Inflammatory macrophage treated with lipopolysaccharide for 4 hours (primary cell): ENCODE results near the gene GSTO2.
A peak's percentile ranks its signal among the peaks of the same experiment; 100 is the strongest.
"Not testable (repeated sequence)": the region's sequence is repeated elsewhere in the genome, so short reads cannot be mapped to it uniquely, and the experiment has no call there.

Source experiments
- DNase-seq: peaks from one replicate; pipeline ENCODE4 v3.0.0-alpha.2; 2020

Gene GSTO2

DNA sequence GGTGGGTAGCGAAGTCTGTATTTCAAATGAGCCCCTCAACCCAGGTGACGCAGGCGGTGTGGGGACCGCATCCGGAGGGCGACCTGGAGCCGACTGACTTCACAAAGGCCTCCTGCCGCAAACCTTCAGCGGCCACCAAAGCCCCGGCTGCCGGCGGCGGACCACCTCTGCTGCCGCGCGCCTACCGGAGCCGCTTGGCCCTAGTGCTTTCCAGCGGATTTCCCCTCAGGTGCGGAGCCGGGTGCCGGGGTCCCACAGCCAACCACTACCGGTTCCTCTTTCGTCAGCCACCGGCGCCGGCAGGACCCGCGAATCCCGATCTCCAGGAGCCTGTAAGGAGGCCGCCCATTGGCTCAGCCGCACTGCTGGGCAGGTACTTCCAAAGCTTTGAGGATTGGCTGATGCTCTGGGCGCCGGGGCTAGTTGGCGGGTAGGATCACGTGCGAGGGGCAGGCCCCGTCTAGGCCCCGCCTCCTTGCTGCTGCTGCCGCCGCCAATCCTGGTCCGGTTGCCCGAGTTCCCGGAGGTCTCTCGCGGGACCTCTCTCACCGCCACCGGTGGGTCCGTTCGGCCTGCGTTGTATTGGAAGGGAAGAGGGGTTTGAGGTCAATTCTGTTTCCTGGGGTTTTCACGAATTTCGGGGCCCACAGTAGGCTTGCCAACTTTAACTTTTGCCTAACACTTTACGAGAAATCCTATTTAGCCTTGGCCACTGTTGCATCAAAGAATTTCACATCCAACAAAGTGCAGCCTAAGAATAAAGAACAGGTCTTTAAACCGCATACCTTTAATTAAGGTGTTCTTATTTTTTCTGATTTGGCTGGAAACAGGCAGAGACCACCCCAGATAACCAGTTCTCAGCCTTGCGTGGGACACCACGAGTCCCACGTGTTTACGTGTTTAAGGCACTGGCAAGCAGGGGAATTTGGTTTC is at the start of gene GSTO2:
TSS of gene GSTO2 (plus strand) at position 472 of the 933 bp plus-strand sequence. CDS start 5,732 bp downstream, outside the sequence.
- DNase-seq = peak; percentile 95

- DNase-seq = no peak
Measured at GRCh38 chr10:104220522-104220921, 48.5 kb upstream of the GSTO2 start.

DNA sequence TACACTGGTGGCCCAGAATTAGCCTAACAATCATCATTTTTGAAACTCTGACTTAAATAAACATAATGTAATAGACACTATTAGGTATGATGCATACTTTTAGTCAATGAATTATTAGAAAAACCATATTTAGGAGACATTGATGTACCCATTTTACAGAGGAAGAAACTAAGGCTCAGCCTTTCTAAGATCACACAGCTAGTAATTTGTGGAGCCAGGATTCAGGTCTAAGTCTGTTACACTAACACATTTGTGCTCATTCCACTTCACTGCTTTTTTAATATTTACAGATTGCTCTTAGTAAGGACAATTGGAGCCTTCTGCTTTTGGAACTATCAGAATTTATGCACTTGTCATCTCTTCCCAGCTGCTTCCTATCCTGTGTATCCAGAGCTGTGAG is 45.7 kb upstream of the GSTO2 start:
- DNase-seq = no peak

- DNase-seq = peak; percentile 32
Measured at GRCh38 chr10:104230490-104230889, 38.5 kb upstream of the GSTO2 start.

DNA sequence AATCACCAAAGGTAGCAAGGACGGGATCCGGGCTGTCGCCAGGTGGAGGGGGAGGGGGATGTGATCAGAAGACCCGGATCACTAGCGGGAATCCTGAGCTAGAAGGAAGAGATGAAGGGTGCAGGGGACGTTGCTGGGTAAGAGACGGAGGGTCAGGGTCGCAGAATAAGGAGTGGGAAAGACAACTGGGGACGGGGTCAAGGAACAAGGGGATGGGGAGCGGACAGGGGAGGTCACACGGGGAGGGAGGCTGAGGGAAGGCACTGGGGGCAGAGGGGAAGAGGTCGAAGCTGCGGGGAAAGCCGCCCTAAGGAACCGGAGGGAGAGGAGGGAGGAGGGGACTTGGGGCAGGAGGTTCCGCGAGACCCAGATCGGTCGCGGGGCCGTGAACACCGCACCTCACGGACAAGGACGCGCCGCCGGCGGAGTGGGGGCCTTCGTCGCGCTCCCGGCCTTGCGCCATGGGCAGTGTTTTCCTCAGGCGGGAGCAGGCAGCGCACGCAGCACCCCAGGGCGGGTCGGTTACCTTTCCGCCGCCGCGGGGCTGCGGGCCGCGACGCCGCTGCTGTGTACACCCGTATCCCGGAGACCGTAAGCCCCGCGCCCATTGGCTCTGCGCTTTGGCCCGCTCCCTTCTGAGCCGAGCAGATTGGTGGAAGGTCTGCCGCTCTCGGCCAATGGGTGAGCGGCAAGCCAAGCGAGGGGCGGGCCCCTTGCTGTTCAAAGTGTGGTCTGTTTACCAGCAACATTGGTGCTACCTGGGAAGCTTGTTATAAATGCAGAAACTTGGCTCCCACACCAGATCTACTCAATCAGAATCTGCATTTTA is 37.0 kb upstream of the GSTO2 start, which contains the start of gene CFAP43:
TSS of gene CFAP43 (minus strand) at position 581 of the 829 bp plus-strand sequence. CDS start at position 463, 118 bp downstream.
- peak; percentile 98 for DNase-seq

DNA sequence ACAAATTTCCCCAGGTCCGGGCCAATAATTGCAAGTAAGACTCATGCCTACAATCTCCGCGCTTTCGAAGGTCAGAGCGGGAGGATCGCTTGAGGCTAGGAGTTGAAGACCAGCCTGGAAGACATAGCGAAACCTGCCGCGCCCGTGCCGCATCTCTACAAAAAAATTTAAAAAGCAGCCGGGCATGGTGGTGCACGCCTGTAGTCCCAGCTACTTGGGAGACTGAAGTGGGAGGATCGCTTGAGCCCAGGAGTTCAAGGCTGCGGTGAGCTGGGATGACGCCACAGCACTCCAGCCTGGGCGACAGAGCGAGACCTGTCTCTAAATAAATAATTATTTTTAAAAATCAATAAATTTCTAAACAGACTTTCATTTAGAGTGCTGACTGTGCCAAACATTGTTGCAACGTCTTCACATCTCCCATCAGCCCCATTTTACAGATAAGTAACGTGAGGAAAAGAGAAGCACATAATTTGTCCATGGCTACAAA is 36.3 kb upstream of the GSTO2 start:
- DNase-seq = no peak

DNA sequence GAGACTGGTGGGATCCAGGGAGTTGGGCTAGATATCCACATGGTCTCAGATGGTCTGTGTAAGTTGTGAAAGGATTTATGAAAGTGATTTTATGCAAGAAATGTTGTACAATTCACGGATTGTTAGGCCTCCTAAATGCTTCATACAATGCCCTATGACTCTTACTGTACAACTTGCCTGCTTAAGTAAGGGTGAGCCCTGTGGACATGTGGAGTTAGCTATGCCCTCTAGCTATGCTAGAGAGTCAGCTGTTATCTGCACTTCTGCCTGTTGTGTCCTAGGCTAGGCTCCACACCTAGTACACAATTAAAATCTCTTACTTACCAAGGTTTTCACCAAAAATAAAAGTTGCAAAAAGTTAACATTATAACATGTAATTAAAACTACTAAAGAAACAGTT is 35.2 kb upstream of the GSTO2 start:
- no peak for DNase-seq

GRCh38 chr10:104234934-104235333 is 34.0 kb upstream of the GSTO2 start:
- DNase-seq = no peak

DNA sequence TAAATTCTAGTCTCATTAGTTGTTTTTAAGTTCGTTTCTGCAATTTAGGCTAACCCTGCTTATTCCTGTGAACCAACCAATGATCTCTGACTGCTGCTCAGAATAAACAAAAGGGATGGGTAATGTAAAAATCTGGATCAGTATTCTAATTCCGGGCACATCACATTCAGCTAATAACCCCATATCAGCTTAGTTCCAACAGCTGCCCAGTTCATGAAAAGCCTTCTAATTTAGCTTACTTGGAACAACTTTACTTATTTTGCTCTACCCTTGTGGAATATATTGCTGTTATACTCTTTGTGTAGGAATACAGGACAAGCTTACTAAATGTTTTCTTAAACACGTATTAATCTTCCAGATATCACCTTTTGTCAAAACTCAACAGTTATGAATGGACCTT is 33.2 kb upstream of the GSTO2 start:
- no peak for DNase-seq

DNA sequence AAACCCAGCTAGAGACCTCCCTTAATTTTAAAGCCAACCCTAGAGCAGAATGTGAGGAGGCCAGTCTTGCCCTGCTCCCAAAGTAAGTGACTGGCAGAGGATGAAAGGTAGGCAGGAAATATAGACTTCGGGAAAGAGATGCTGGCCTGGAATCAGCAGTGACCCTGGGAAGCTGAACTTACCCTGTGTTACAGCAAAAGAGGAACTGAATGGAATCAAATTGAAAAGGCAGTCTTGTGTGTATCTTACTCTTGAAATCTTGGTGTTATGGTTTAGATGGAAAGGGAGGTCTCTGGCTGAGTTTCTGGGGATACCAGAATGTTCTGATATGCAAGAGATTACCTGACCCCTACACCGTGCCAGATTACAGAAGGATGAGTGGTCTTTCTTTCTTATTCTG is 28.9 kb upstream of the GSTO2 start:
- DNase-seq = no peak

- DNase-seq = no peak
Measured at GRCh38 chr10:104242545-104242944, 26.4 kb upstream of the GSTO2 start.

- not testable (repeated sequence) for DNase-seq
Measured at GRCh38 chr10:104243009-104243408, 26.0 kb upstream of the GSTO2 start.

DNA sequence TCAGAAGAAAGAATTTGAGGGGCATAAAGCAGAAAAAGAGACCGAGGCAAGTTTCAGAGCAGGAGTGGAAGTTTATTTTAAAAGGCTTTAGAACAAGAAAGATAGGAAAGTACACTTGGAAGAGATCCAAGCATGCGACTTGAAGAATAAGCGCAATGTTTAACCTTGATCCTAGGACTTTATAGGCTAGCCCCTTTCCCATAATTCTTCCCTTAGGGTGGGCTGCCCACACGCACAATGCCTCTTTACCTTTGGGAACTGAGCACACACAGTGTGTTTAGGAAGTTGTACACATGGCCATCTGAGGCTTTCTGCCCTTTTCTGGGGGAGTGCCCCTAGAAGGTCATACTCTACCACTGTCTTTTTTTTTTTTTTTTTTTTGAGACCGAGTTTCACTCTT is 25.5 kb upstream of the GSTO2 start:
- DNase-seq = no peak

DNA sequence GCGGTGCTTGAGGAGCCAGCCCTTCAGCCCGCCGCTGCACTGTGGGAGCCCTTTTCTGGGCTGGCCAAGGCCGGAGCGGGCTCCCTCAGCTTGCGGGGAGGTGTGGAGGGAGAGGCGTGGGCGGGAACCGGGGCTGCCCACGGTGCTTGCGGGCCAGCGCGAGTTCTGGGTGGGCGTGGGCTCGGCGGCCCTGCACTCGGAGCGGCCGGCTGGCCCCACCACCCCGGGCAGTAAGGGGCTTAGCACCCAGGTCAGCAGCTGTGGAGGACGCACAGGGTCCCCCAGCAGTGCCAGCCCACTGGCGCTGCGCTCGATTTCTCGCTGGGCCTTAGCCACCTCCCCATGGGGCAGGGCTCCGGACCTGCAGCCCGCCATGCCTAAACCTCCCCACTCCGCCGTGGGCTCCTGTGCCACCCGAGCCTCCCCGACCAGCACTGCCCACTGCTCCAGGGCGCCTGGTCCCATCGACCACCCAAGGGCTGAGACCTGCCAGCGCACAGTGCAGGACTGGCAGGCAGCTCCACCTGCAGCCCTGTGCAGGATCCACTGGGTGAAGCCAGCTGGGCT is 23.8 kb upstream of the GSTO2 start:
- no peak for DNase-seq

- peak; percentile 99 for DNase-seq
Measured at GRCh38 chr10:104246976-104247375, 22.0 kb upstream of the GSTO2 start.

- peak; percentile 60 for DNase-seq
Measured at GRCh38 chr10:104247513-104248146, 21.4 kb upstream of the GSTO2 start.

DNA sequence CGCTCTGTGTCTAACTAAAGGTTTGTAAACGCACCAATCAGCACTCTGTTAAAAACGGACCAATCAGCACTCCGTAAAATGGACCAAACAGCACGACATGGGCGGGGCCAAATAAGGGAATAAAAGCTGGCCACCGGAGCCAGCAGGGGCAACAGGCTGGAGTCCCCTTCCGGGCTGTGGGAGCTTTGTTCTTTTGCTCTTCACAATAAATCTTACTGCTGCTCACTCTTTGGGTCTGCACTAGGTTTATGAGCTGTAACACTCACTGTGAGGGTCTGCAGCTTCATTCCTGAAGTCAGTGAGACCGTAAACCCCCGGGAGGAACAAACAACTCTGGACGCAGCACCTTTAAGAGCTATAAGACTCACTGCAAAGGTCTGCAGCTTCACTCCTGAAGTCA is 20.1 kb upstream of the GSTO2 start:
- peak; percentile 46 for DNase-seq

DNA sequence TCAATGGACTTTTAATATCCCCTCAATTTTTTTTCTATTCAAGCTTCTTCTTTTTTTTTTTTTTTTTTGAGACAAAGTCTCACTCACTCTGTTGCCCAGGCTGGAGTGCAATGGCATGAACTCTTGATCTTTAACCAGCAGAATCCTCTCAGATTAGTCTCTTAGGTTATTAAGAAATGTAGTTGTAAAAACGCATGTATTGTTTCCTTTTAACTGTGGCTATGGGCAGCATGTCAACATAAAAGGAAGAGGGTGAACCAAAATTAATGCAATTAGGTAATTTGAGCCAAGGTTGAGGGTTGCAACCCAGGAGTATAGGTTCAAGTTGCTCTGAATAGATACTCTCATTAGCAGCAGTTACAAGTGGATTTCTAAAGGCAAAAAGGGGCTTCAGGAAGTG is 18.6 kb upstream of the GSTO2 start:
- no peak for DNase-seq

DNA sequence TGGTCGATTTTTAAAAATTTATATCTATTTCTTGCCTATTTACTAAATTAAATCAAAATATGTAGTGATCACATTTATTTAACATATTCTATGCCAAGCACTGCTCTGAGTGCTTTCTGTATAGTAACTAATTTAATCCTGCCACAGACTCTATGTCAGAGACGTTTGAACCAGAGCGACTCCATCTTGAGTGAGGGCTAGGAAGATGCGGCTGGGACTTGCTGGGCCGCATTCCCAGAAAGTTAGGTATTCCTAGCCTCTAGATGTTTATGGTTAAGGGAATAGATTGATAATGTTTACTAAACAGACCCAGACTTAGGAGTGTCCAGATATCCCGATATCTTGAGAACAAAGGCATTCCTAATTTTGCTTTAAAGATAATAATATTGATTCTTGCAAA is 17.5 kb upstream of the GSTO2 start:
- no peak for DNase-seq

GRCh38 chr10:104252368-104252767 is 16.6 kb upstream of the GSTO2 start:
- no peak for DNase-seq

DNA sequence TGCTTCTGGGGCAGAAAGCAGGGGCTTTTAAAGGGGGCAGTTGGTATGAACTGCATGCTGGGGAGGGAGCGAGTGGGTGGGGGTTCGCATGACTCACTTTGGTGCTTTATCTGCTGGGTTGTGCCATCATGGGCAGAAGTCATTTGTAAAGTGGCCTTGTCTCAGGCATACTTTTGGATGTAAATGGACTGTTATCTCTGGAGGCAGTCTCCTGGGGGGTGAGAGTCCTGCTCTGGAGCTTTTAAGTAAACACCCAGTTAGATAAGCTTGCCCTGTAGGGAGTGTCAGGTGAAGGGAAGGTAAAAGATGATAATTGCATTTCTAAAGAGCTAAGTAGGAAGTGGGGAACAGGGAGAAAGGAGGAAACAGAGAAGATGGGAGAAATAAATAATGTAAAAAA is 15.9 kb upstream of the GSTO2 start:
- no peak for DNase-seq

DNA sequence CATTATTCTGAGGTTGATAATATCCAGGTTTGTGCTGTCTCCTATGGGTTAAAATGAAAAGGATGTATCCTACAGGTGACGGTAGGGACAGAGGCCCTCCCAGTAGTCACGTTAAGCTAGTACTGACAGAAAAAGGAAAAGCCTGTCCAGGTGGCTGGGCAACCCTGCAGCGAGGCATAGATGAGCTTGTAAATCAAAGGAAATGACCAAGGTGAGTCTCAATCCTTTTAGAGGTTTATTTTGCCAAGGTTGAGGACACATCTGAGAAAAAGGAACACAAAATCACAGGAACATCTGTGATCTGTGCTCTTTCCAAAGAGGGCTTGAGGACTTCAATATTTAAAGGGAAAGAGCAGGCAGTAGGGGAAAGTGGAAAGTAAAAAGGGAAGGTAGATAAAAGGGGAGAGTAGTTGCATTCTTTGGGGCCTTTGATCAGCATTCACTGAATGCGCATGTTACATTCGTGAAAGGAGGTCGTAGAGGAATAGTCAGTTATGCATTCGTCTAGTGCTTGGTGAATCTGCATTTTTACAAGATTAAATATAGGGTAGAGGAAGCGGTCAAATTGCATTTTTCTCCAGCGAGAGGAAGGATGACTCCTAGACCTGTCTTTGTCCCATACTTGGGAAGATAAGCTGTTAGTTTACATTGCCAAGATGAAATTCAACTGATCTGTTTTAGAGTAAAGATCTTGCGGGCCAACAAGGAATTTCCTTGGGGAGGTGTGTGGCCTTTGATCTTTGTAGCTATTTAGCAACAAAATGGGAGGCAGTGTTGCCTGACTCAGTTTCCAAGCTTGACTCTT is 15.2 kb upstream of the GSTO2 start:
- no peak for DNase-seq
